SKM-1 treated with dmso at 0.1 percent for 144 hours (cell line): ENCODE data around the gene TFF3.

Experiments used
- DNase-seq: peaks from one replicate; lab custom pipeline; 2025; ENCODE audit not compliant: unreplicated experiment; lab: John Stamatoyannopoulos, UW

Gene TFF3

GRCh38 chr21:42291751-42292562 is 23.3 kb downstream of the TFF3 start:
- no peak for DNase-seq

DNA sequence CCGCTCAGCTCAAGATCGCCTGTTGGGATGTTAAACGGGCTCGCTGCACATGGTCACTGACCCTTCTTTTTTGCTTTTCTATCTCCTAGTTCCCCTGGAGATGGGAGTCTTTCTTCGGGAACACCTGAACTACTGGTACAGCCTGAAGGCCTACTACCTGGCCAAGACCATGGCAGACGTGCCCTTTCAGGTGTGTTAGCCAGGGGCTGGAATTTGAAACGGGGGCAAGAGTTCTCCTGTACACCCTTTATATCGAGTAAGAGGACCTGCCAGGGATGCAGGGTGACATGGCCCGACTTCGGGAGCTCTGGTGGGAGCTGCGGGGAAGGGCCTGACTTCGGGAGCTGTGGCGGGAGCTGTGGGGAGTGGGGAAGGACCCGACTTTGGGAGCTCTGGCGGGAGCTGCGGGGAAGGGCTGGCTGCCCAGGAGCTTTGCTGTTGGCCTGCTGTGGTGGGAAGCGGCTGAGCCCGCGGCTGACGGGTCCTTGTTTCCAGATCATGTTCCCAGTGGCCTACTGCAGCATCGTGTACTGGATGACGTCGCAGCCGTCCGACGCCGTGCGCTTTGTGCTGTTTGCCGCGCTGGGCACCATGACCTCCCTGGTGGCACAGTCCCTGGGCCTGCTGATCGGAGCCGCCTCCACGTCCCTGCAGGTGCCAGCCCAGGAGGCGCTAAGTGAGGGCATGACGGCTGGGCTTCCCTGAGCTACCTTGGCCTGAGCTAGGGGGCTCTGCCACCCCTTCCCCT is 24.0 kb downstream of the TFF3 start:
- no peak for DNase-seq

DNA sequence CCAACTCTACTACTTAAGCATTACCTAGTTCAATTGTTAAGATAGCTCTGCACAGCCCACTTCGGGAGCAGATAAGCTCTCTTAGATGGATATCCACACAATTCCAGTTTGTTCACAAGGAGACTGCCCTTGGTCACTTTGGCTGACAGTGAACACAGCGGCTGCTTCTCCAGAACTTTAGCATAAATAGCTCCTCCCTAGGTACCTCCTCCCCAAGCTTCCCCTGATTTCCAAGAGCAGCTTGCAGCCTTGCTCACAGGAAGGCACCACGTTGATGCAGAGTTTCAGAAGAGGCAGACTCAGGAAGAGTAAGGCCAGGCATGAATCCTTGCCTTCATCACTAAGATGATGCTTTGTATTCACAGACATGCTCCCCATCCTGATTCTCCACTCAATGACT is 24.7 kb downstream of the TFF3 start:
- DNase-seq, result no peak

GRCh38 chr21:42289926-42290325 is 25.3 kb downstream of the TFF3 start:
- peak; percentile 20 for DNase-seq

GRCh38 chr21:42288962-42289361 is 26.2 kb downstream of the TFF3 start:
- no peak for DNase-seq

GRCh38 chr21:42287193-42288083 is 27.8 kb downstream of the TFF3 start:
- no peak for DNase-seq

DNA sequence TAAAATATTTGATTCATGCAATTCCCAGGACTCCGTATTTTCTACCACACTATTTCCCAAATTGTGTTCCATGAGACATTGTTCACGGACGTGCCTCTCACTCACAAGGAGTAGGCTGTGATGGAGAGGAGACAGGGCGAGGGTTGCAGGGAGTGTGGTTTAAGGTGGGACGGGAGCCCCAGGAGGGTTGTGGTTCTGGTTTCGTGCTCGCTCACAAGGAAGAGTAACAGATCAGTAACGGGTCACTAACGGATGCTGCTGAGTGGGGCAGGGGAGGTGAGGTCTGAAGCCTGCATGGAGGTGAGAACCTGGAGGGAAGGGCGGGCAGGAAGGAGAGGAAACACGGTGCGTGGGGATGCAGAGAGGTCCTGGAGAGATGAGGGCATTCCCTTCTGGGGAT is 28.8 kb downstream of the TFF3 start:
- no peak for DNase-seq

DNA sequence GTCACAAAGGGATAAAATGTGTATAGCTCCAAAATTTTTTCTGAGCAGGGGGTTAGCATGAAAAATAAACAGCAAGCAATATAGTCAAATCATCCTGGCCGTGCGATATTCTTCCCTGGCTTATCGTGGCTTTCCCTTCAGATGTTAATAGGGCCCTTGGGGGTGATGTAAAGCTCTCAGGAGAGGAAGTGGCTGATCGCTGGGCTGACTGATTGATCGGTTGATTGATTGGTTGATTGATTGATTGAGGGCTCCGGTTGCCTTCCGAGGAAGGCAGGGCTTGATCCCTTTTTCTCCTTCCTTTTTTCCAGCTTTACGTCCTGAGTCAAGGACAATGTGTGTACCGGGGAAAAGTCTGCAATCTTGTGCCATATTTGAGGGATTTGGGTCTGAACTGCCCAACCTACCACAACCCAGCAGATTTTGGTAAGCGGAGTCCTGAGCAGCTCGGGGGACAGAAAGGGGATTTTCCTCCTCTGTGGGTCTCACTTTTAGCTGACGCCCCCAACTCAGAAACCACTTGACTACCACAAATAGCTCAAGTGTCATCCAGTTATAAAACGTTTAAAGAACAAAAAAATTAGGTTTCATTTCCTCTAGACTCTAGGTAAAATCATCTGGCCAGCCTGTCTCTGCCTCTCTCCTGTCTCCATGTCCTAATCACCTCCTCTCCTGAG is 29.5 kb downstream of the TFF3 start:
- no peak for DNase-seq

GRCh38 chr21:42282715-42283114 is 32.5 kb downstream of the TFF3 start:
- no peak for DNase-seq

GRCh38 chr21:42282021-42282420 is 33.2 kb downstream of the TFF3 start:
- DNase-seq, result no peak

GRCh38 chr21:42281181-42281680 is 34.0 kb downstream of the TFF3 start:
- no peak for DNase-seq

DNA sequence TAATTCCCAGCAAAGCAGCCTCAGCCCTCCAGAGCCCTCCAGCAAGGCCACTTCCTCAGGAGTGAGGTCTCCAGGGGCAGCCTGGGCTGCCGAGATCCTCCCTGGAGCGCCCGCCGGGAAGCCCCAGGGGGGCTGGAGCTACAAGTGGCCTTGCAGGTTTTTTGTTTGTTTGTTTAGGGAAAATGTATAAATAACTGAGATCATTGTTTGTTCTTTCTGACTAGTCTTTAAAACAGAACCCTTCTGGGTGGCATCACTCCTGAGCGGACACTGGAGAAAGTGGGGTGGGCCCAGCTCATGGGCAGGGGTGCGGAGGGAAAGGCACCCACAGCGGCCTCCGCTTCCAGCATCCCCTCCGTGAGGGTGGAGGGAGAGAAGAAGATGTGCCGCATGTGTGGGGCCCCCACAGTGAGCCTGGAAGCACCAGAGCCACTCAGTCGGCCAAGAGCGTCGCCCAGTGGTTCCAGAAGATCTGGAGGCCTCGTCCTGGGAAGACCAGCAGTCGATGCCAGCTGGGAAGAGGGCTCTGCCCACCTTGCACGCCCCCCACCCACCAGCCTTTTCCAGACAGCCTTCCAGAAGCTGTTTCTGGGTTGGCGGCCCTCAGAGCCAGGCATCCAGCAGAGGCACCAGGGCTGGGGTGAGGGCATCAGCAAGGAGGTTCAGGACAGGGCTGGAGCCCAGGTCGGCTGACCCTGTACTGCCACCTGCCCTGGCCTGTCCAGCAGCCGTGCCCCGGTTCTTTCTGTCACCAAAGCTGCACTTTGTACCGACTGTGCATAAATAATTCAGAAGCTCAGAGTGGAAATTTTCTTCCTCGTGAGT is 34.6 kb downstream of the TFF3 start:
- no peak for DNase-seq

DNA sequence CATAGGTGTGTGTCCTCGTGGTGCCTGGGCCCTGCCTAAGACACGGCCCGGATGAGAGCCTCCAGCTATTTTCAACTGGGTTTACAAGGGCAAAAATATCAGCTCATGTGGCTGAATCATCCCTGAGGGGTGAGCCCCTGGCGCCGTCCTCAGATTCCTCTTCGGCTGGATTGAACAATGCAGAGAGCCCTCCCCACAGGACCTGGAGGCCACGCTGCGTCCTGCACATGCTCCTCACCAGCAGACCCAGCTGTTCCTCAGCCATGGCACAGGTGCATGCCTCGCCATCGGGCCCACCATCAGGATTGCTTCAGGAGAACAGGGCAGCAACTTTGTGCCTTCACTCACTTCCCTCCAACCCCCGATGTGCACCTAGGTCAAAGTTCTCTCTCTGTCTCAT is 35.3 kb downstream of the TFF3 start:
- no peak for DNase-seq

- DNase-seq, result no peak
These were observed 35.8 kb downstream of the TFF3 start for GRCh38 chr21:42279341-42279871.

DNA sequence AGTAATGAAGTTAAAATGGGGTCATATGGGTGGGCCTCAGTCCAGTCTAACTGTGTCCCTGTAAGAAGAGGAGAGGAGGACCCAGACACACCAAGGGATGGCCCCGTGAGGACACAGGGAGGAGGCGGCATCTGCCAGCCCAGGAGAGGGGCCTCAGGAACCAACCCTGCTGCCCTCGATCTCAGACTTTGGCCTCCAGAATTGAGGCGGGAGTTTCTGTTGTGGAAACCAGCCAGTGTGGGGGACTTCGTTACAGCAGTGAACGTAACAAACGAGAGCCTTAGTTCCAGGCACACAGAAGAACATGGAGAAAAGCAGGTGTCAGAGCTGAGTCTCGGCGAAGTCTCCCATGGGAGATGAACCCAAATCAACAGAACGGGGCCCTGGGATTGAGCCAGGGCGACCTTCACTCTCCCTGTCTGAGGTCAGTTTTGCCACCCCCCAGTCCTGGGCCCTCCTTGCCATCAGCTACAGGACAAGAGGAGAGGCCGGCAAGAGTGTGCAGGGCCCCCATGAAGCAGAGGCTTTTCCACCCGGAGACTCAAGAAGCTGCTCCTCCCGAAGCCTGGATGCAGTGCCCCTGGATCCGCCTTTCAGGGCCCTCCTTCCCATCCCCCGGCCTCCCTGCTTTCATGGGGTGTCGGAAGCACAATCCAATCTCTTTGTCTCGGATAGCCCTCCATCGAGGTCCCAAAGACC is 36.6 kb downstream of the TFF3 start:
- DNase-seq, result no peak

DNA sequence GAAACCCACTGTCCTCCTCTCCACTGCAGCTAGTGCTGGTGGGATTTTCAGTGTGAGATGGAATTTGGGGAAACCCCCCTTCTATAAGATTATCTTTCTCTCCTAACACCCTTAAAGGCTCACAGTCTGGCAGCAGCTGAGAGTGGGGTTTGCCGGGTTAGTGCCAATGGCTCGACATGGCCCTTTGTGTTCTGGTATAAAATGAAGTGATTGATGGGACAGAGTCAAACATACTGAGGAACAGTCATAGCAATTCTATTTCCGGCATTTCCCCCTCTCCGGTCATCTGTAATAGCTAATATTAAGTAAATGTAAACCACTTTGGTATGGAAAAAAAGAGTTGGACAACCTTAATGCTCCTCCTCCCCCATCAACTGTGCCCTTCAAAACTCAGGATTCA is 37.6 kb downstream of the TFF3 start:
- no peak for DNase-seq

DNA sequence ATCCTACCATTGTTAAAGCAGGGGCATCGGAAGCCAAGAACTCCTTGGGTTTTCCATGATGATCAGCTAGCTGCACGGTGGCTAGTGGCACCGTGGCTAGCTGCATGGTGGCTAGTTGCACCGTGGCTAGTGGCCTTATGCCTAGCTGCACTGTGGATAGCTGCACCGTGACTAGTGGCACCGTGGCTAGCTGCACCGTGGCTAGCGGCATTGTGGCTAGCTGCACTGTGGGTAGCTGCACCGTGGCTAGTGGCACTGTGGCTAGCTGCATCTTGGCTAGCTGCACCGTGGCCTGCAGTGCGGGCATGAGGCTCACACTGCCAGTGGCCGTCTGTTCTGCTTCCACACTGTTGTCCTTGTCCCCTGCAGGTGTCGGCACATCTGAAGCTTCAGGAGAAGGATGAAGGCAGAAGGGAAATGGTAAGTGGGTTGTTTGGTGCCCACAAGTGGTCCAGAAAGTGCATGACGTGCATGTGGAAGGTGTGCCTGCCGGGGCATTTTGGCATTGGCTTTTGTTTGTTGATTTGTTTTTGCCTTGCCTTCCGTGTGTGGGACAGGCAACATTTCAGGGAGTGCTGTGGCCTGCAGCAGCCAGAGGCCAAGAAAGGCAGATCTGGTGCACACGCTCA is 38.6 kb downstream of the TFF3 start:
- no peak for DNase-seq

DNA sequence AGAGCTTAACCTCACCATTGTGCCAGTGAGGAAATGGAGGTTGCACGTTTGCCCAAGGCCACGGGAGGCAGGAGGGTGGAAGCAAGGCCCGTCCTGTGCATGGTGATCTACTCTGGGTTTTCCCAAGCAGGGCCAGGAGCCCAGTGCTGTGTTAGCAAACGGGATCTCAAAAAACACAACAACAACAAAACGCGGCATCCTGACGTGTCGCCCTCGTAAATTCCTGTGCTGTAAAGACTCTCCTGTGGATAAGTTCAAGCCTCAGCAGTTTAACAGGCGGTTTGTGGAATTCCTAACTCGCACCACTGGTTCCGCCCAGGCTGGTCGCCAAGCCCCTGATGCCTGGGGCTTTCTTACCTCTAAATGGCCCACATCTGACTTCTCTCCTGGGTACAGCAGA is 39.1 kb downstream of the TFF3 start:
- no peak for DNase-seq
